A549 (cell line): Measurements from ENCODE around the gene IFI30. TPM values are rescaled to one million over a fixed set of nuclear protein-coding genes. Genes with fewer than 3 reads are reported as not detected.
A peak's percentile ranks its signal among the peaks of the same experiment; 100 is the strongest.

ENCODE experiments used
- ATAC-seq, 2 experiments: fragments of 200-7000 bp in 1 of 2; fragments of >200 bp in 1 of 2; cut with Nextera tagmentation in 1 of 2; cut with Tn5 transposase in 1 of 2; 3 replicates each; pipeline versions ENCODE4 v1.8.0 to v1.9.1; 2018 to 2020; ENCODE audit warnings: mild to moderate bottlenecking in 1 of 2, moderate library complexity in 1 of 2
- CTCF ChIA-PET: fragments of 300-600 bp; sonication (Branson Sonifier 250); formaldehyde crosslinking; extraction: SDS; loops from one replicate; lab custom pipeline; 2021; ENCODE audit warnings: antibody characterized with exemption, inconsistent platforms; lab: Yijun Ruan, JAX
- POLR2A ChIA-PET: fragments of 350-600 bp; formaldehyde crosslinking; extraction: SDS; loops from one replicate; lab custom pipeline; 2021; ENCODE audit warnings: antibody characterized with exemption, inconsistent platforms; lab: Yijun Ruan, JAX
- DNase-seq, 2 experiments: peaks; one replicate each; pipeline versions ENCODE4 v3.0.0 to v3.0.0-alpha.2; 2011 to 2016; ENCODE audit warnings: low read depth in 1 of 2, low spot score in 1 of 2
- FAIRE-seq: peaks from 2 replicates; lab custom pipeline; 2011; peaks lifted over from hg19 to GRCh38; lab: Jason Lieb, UNC
- H3K27ac ChIP-seq, 2 experiments: fragments of >200 bp; sonication (Bioruptor Twin); formaldehyde crosslinking; 3 replicates each; pipeline ENCODE4 v1.5.1; 2016 to 2017
- H3K4me1 ChIP-seq: fragments of >200 bp; sonication (Bioruptor Twin); formaldehyde crosslinking; 3 replicates; pipeline ENCODE4 v1.6.1; 2016
- H3K4me2 ChIP-seq: fragments of >200 bp; sonication (Bioruptor Twin); formaldehyde crosslinking; 3 replicates; pipeline ENCODE4 v1.6.1; 2016
- H3K4me3 ChIP-seq: fragments of >200 bp; sonication (Bioruptor Twin); formaldehyde crosslinking; 3 replicates; pipeline ENCODE4 v1.5.1; 2016
- H3K9me3 ChIP-seq: fragments of >200 bp; sonication (Bioruptor Twin); formaldehyde crosslinking; 3 replicates; pipeline ENCODE4 v1.6.1; 2016
- ATOH8 ChIP-seq: fragments of 250-450 bp; sonication (Bioruptor Pico); IDR thresholded peaks from 2 replicates; pipeline ENCODE4 v1.5.0; 2020; ENCODE audit warnings: low read depth, mild to moderate bottlenecking, moderate library complexity
- BCL3 ChIP-seq: fragments of >200 bp; sonication (Bioruptor Twin); formaldehyde crosslinking; IDR thresholded peaks from 3 replicates; pipeline ENCODE4 v1.6.1; 2016
- CBX2 ChIP-seq: fragments of 200-600 bp; sonication (generic); IDR thresholded peaks from 2 replicates; pipeline ENCODE4 v1.6.1; 2016; ENCODE audit warnings: low read depth, mild to moderate bottlenecking, borderline replicate concordance
- CBX8 ChIP-seq: fragments of 200-600 bp; sonication (generic); IDR thresholded peaks from 2 replicates; pipeline ENCODE4 v1.6.1; 2016
- ESRRA ChIP-seq: fragments of 150-350 bp; IDR thresholded peaks from 2 replicates; pipeline ENCODE4 v1.6.1; 2014; ENCODE audit warnings: mild to moderate bottlenecking, low read length, borderline replicate concordance
- HEYL ChIP-seq: fragments of 250-450 bp; sonication (Bioruptor Pico); IDR thresholded peaks from 2 replicates; pipeline ENCODE4 v1.8.0; 2021; ENCODE audit warnings: mild to moderate bottlenecking, moderate library complexity
- HOXA7 ChIP-seq: fragments of 250-450 bp; sonication (Bioruptor Pico); IDR thresholded peaks from 2 replicates; pipeline ENCODE4 v1.5.0; 2020; ENCODE audit warnings: mild to moderate bottlenecking, moderate library complexity
- HOXB5 ChIP-seq: fragments of 250-450 bp; sonication (Bioruptor Pico); IDR thresholded peaks from 2 replicates; pipeline ENCODE4 v1.5.0; 2020; ENCODE audit warnings: mild to moderate bottlenecking, moderate library complexity
- JUN ChIP-seq, 2 experiments: fragments of >200 bp; sonication (Bioruptor Twin); formaldehyde crosslinking; IDR thresholded peaks; 2 replicates in 1 of 2; 3 replicates in 1 of 2; pipeline ENCODE4 v1.6.1; 2016 to 2017
- MAZ ChIP-seq: fragments of 150-350 bp; IDR thresholded peaks from 2 replicates; pipeline ENCODE4 v1.6.1; 2014; ENCODE audit warnings: antibody characterized with exemption, low read depth, low read length, borderline replicate concordance
- NFE2L2 ChIP-seq: fragments of 150-350 bp; conservative IDR thresholded peaks from 2 replicates; pipeline ENCODE4 v1.6.1; 2014; ENCODE audit warnings: low read length
- POLR2A ChIP-seq: IDR thresholded peaks from 2 replicates; pipeline ENCODE4 v1.6.1; 2012; ENCODE audit warnings: mild to moderate bottlenecking, low read length
- RAD21 ChIP-seq, 2 experiments: fragments of >200 bp in 1 of 2; sonication (Bioruptor Twin) in 1 of 2; formaldehyde crosslinking in 1 of 2; IDR thresholded peaks in 1 of 2; conservative IDR thresholded peaks in 1 of 2; 2 replicates in 1 of 2; 3 replicates in 1 of 2; pipeline ENCODE4 v1.6.1; 2012 to 2018; ENCODE audit warnings: inconsistent platforms in 1 of 2
- REST ChIP-seq: fragments of 200-600 bp; sonication (generic); IDR thresholded peaks from 2 replicates; pipeline ENCODE4 v1.6.1; 2016; ENCODE audit warnings: antibody characterized with exemption, mild to moderate bottlenecking, moderate library complexity
- RFX5 ChIP-seq: fragments of 450-650 bp; IDR thresholded peaks from 2 replicates; pipeline ENCODE4 v1.7.1; 2014; ENCODE audit warnings: antibody characterized with exemption, mild to moderate bottlenecking, moderate library complexity
- SMC3 ChIP-seq: fragments of >200 bp; sonication (Bioruptor Twin); formaldehyde crosslinking; IDR thresholded peaks from 3 replicates; pipeline ENCODE4 v1.6.1; 2018; ENCODE audit warnings: inconsistent platforms
- TFCP2L1 ChIP-seq: fragments of 250-450 bp; sonication (Bioruptor Pico); IDR thresholded peaks from 2 replicates; pipeline ENCODE4 v1.5.0; 2021; ENCODE audit warnings: mild to moderate bottlenecking
- ZC3H11A ChIP-seq: fragments of 450-650 bp; IDR thresholded peaks from 2 replicates; pipeline ENCODE4 v1.6.1; 2014; ENCODE audit warnings: antibody characterized with exemption, mild to moderate bottlenecking
- ZFP36 ChIP-seq: fragments of 450-650 bp; IDR thresholded peaks from 2 replicates; pipeline ENCODE4 v1.6.1; 2014; ENCODE audit warnings: borderline replicate concordance; ENCODE audit not compliant: partially characterized antibody
- ZNF302 ChIP-seq: fragments of 250-450 bp; sonication (Bioruptor Pico); IDR thresholded peaks from 2 replicates; pipeline ENCODE4 v1.9.0; 2021; ENCODE audit warnings: inconsistent platforms, mild to moderate bottlenecking, moderate library complexity
- ZSCAN20 ChIP-seq: fragments of 250-450 bp; sonication (Bioruptor Pico); IDR thresholded peaks from 2 replicates; pipeline ENCODE4 v1.8.0; 2022; ENCODE audit warnings: mild to moderate bottlenecking, moderate library complexity
- WGBS: methylation state at CpG from one replicate; pipeline ENCODE4 v1.1.6; 2017; ENCODE audit errors: missing lambda C conversion rate; 5-methylcytosine and 5-hydroxymethylcytosine counted together
- polyA plus RNA-seq, 4 experiments: library from polyadenylated mRNA; depleted of rRNA in 3 of 4; stranded (reverse); fragments of >200 nt; fragmentation: RNase III in 1 of 4; extraction: RNeasy Plus Mini Kit Qiagen cat#74134 plus additional on column Dnase treatment in 1 of 4; gene quantifications; 2 replicates in 3 of 4; 3 replicates in 1 of 4; pipeline ENCODE4 v1.2.3, GENCODE V29; 2011 to 2017
- TF ChIP-seq, protein P1 (sequence below): IDR thresholded peaks from 2 replicates; pipeline ENCODE4 v1.6.1; 2012
- TF ChIP-seq, protein P2 (sequence below): fragments of >200 bp; sonication (Bioruptor Twin); formaldehyde crosslinking; IDR thresholded peaks from 3 replicates; pipeline ENCODE4 v1.5.1; 2016

Gene IFI30
- polyA plus RNA-seq, 2 of the 4 experiments (the other 2 are of a cell fraction): 11.2 to 13.5 TPM

- TF ChIP-seq, protein P1, sequence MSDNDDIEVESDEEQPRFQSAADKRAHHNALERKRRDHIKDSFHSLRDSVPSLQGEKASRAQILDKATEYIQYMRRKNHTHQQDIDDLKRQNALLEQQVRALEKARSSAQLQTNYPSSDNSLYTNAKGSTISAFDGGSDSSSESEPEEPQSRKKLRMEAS: peak; percentile 15; the same call in 1 of the 2 replicates
- TF ChIP-seq HOXA7 (CRISPR knock-in tag) (no peak), HEYL (CRISPR knock-in tag) (no peak)
- TF ChIP-seq, all 56 proteins: peak for 1
Observed at GRCh38 chr19:18160493-18160970, 13.1 kb upstream of the IFI30 start.

DNA sequence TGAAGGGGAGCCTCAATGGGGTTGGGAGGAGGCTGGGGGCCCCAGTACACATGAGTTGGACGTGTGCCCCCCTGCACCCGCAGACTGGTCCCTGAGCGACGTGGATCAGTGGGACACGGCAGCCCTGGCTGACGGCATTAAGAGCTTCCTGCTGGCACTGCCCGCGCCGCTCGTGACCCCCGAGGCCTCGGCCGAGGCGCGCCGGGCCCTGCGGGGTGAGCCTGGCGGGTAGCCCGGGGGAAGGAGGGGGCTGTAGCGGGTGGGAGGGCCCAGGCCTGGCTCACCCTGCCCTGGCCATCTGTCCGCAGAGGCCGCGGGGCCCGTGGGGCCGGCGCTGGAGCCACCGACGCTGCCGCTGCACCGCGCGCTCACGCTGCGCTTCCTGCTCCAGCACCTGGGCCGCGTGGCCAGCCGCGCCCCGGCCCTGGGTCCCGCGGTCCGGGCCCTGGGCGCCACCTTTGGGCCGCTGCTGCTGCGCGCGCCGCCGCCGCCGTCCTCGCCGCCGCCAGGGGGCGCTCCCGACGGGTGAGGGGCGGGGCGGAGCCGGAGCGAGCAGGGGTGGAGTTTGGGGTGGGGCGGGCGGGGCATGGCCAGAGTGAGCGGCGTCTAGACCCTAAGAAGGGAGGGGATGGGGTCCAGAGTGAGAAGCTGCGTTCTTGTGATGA lies 12.5 kb upstream of the IFI30 start:
- ChIA-PET POLR2A (interaction anchor here (0.8 kb wide), 1 partner anchor 9 kb away, joined by 3 read pairs; no protein-coding TSS in a partner anchor), CTCF (interaction anchor here (0.5 to 2.4 kb wide), 21 partner anchors 9 to 418 kb away, joined by 3 to 20 read pairs (median 4); no protein-coding TSS in a partner anchor)
- TF ChIP-seq ATOH8 (CRISPR knock-in tag): no peak
- TF ChIP-seq RAD21 (conservative IDR thresholded peaks at IDR 0.05 in 1 of 2, IDR thresholded peaks at IDR 0.05 in 1 of 2): no peak; a peak in 1 of 5 replicates
- peak; percentile 51 for TF ChIP-seq SMC3
- TF ChIP-seq POLR2A: peak; percentile 37
- TF ChIP-seq, protein P2, sequence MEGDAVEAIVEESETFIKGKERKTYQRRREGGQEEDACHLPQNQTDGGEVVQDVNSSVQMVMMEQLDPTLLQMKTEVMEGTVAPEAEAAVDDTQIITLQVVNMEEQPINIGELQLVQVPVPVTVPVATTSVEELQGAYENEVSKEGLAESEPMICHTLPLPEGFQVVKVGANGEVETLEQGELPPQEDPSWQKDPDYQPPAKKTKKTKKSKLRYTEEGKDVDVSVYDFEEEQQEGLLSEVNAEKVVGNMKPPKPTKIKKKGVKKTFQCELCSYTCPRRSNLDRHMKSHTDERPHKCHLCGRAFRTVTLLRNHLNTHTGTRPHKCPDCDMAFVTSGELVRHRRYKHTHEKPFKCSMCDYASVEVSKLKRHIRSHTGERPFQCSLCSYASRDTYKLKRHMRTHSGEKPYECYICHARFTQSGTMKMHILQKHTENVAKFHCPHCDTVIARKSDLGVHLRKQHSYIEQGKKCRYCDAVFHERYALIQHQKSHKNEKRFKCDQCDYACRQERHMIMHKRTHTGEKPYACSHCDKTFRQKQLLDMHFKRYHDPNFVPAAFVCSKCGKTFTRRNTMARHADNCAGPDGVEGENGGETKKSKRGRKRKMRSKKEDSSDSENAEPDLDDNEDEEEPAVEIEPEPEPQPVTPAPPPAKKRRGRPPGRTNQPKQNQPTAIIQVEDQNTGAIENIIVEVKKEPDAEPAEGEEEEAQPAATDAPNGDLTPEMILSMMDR: peak; percentile 91
- TF ChIP-seq ZSCAN20: no peak
- no peak for TF ChIP-seq ESRRA
- TF ChIP-seq JUN (IDR thresholded peaks at IDR 0.05): peak in 1 of 2 experiments; percentile 24; a peak in 1 of 5 replicates
- TF ChIP-seq ZFP36: no peak
- TF ChIP-seq, protein P1: 0 out of 2 replicates have a peak, but pooled peaks have one; percentile 18
- TF ChIP-seq BCL3: no peak
- 0 out of 2 replicates have a peak, but pooled peaks have one; percentile 43 for TF ChIP-seq MAZ
- DNase-seq (peak; percentile 57 to 62), FAIRE-seq (no peak), ATAC-seq (peak; percentile 80 to 83)
- Histone ChIP-seq H3K4me1 (peaks cover 22% of the 10 kb centered on the region), H3K9me3 (no peaks in the 10 kb centered on the region), H3K4me2 (peak overlapping the region; percentile 96), H3K4me3 (peak overlapping the region; percentile 42), H3K27ac (peak overlapping the region; percentile 91 to 96)
- 0% methylated on average over 2 of the region's 66 CpGs for WGBS

More at GRCh38 chr19:18160493-18160970, 13.1 kb upstream of the IFI30 start:
- no CpG with 5 or more reads among the region's 13 CpGs for WGBS
- FAIRE-seq (no peak), ATAC-seq (peak; percentile 17 to 27; a peak in 3 of 6 replicates), DNase-seq (no peak)
- H3K4me1 ChIP-seq: peaks cover 22% of the 10 kb centered on the region
- H3K9me3 ChIP-seq: no peaks in the 10 kb centered on the region
- ChIA-PET CTCF (interaction anchor here (0.5 to 2.4 kb wide), 14 partner anchors 9 to 417 kb away, joined by 3 to 20 read pairs (median 4); no protein-coding TSS in a partner anchor), POLR2A (interaction anchor here (0.8 kb wide), 1 partner anchor 8 kb away, joined by 3 read pairs; no protein-coding TSS in a partner anchor)
- peak overlapping the region; percentile 91 to 96 for H3K27ac ChIP-seq
- H3K4me3 ChIP-seq: peak overlapping the region; percentile 42
- H3K4me2 ChIP-seq: peak overlapping the region; percentile 96

GRCh38 chr19:18161636-18162002 lies 12.0 kb upstream of the IFI30 start:
- CTCF ChIA-PET: interaction anchor here (0.6 to 2.4 kb wide), 10 partner anchors 10 to 221 kb away, joined by 3 to 20 read pairs (median 4); no protein-coding TSS in a partner anchor
- H3K4me1 ChIP-seq: peaks cover 20% of the 10 kb centered on the region
- 70% methylated on average over 18 of the region's 19 CpGs for WGBS
- peak; percentile 16 to 41; a peak in 4 of 6 replicates for ATAC-seq
- H3K4me2 ChIP-seq: peak overlapping the region; percentile 96
- FAIRE-seq: no peak
- peak overlapping the region; percentile 42; the same call in 2 of the 3 replicates for H3K4me3 ChIP-seq
- H3K9me3 ChIP-seq: no peaks in the 10 kb centered on the region
- no peak for DNase-seq
- POLR2A ChIA-PET: interaction anchor here (0.8 kb wide), 1 partner anchor 9 kb away, joined by 3 read pairs; no protein-coding TSS in a partner anchor
- peak overlapping the region in 1 of 2 experiments; percentile 96; a peak in 2 of 6 replicates for H3K27ac ChIP-seq
- TF ChIP-seq NFE2L2 (no peak), HOXB5 (no peak), CBX2 (no peak), ZNF302 (no peak), RFX5 (no peak), CBX8 (no peak), REST (no peak), ZC3H11A (no peak), TFCP2L1 (CRISPR knock-in tag) (no peak), HOXA7 (CRISPR knock-in tag) (no peak)
- TF ChIP-seq, protein P1: no peak
